H1 (cell line): ENCODE results near the gene DUSP9. TPM values are rescaled to one million over a fixed set of nuclear protein-coding genes. Genes with fewer than 3 reads are reported as not detected.

Experiments
- CTCF ChIA-PET: fragments of 300-600 bp; sonication (Branson Sonifier 250); formaldehyde crosslinking; loops from one replicate; lab custom pipeline; 2021; ENCODE audit not compliant: partially characterized antibody; lab: Charles Lee
- POLR2A ChIA-PET: fragments of 300-600 bp; sonication (Branson Sonifier 250); formaldehyde crosslinking; loops from one replicate; lab custom pipeline; 2021; ENCODE audit warnings: inconsistent platforms; ENCODE audit not compliant: partially characterized antibody; lab: Charles Lee
- DNase-seq, 2 experiments: peaks; one replicate each; pipeline versions ENCODE4 v3.0.0 to v3.0.0-alpha.2; 2010 to 2022; ENCODE audit warnings: low spot score in 2 of 2, low read depth in 1 of 2, mixed read lengths in 1 of 2
- FAIRE-seq: peaks from 2 replicates; lab custom pipeline; 2011; peaks lifted over from hg19 to GRCh38; lab: Jason Lieb, UNC
- H2AFZ ChIP-seq: 2 replicates; pipeline ENCODE4 v1.8.1; 2012; ENCODE audit warnings: low read length, inconsistent platforms
- H2AK5ac ChIP-seq: 2 replicates; pipeline ENCODE4 v1.6.1; 2013; ENCODE audit warnings: low read depth, low read length
- H2BK120ac ChIP-seq: replicated peaks from 2 replicates; pipeline ENCODE3; 2013; ENCODE audit warnings: low read depth, low read length, inconsistent platforms
- H2BK12ac ChIP-seq: 2 replicates; pipeline ENCODE4 v1.6.1; 2013; ENCODE audit warnings: low read depth, low read length
- H2BK15ac ChIP-seq: 2 replicates; pipeline ENCODE4 v1.6.1; 2013; ENCODE audit warnings: low read length
- H2BK20ac ChIP-seq: 2 replicates; pipeline ENCODE4 v1.6.1; 2013; ENCODE audit warnings: low read length
- H2BK5ac ChIP-seq: 2 replicates; pipeline ENCODE4 v1.6.1; 2013; ENCODE audit warnings: low read depth, low read length
- H3K14ac ChIP-seq: 2 replicates; pipeline ENCODE4 v1.6.1; 2013; ENCODE audit warnings: inconsistent platforms; ENCODE audit not compliant: insufficient read length
- H3K18ac ChIP-seq: 2 replicates; pipeline ENCODE4 v1.6.1; 2013; ENCODE audit warnings: low read length; ENCODE audit errors: extremely low read depth
- H3K23ac ChIP-seq: 2 replicates; pipeline ENCODE4 v1.6.1; 2013; ENCODE audit warnings: inconsistent platforms; ENCODE audit not compliant: insufficient read length
- H3K23me2 ChIP-seq: 2 replicates; pipeline ENCODE4 v1.6.1; 2013; ENCODE audit warnings: low read depth, low read length
- H3K27ac ChIP-seq: 2 replicates; pipeline ENCODE4 v1.6.1; 2011; ENCODE audit warnings: low read depth, low read length, inconsistent platforms
- H3K27me3 ChIP-seq, 4 experiments: replicated peaks in 1 of 4; 1 replicate in 1 of 4; 2 replicates in 3 of 4; pipeline versions ENCODE4 v1.6.1 to v1.8.1; 2011 to 2013; ENCODE audit warnings: low read length in 3 of 4, mild to moderate bottlenecking in 3 of 4, inconsistent platforms in 2 of 4, mixed read lengths in 2 of 4, moderate library complexity in 1 of 4; ENCODE audit not compliant: control insufficient read depth in 3 of 4, insufficient read depth in 3 of 4; ENCODE audit errors: extremely low read depth in 1 of 4
- H3K36me3 ChIP-seq, 4 experiments: 2 replicates each; pipeline versions ENCODE4 v1.6.1 to v1.8.1; 2011 to 2013; ENCODE audit warnings: mild to moderate bottlenecking in 4 of 4, low read length in 3 of 4, moderate library complexity in 2 of 4, control low read depth in 1 of 4, inconsistent platforms in 1 of 4; ENCODE audit not compliant: insufficient read depth in 4 of 4, control insufficient read depth in 2 of 4
- H3K4ac ChIP-seq: replicated peaks from 2 replicates; pipeline ENCODE3; 2013; ENCODE audit warnings: low read length, low read depth, mixed read lengths, inconsistent platforms; ENCODE audit not compliant: insufficient read length
- H3K4me1 ChIP-seq, 4 experiments: replicated peaks in 1 of 4; 1 replicate in 1 of 4; 2 replicates in 3 of 4; pipeline versions ENCODE4 v1.6.1 to v1.8.1; 2011 to 2013; ENCODE audit warnings: low read length in 3 of 4, inconsistent platforms in 2 of 4, mixed read lengths in 1 of 4; ENCODE audit not compliant: insufficient read depth in 4 of 4, control insufficient read depth in 3 of 4
- H3K4me2 ChIP-seq, 2 experiments: 2 replicates each; pipeline versions ENCODE4 v1.6.1 to v1.8.1; 2011 to 2013; ENCODE audit warnings: low read depth in 2 of 2, low read length in 2 of 2, control low read depth in 1 of 2, inconsistent platforms in 1 of 2, mild to moderate bottlenecking in 1 of 2; ENCODE audit not compliant: insufficient read depth in 1 of 2
- H3K4me3 ChIP-seq, 4 experiments: fragments of 200-600, 300-600 bp in 1 of 4; sonication (generic), shearing (Covaris generic), sonication (Bioruptor Twin) in 1 of 4; 2 replicates each; pipeline versions ENCODE4 v1.5.1 to v1.8.1; 2011 to 2016; ENCODE audit warnings: low read length in 4 of 4, low read depth in 3 of 4, control low read depth in 2 of 4, inconsistent platforms in 2 of 4, mild to moderate bottlenecking in 2 of 4, mixed read lengths in 1 of 4, moderate library complexity in 1 of 4; ENCODE audit not compliant: insufficient read depth in 2 of 4; ENCODE audit errors: extremely low read depth in 1 of 4
- H3K56ac ChIP-seq: replicated peaks from 2 replicates; pipeline ENCODE3; 2013; ENCODE audit warnings: low read depth, mild to moderate bottlenecking, mixed read lengths, low read length, inconsistent platforms; ENCODE audit not compliant: insufficient read length
- H3K79me1 ChIP-seq: 2 replicates; pipeline ENCODE4 v1.6.1; 2013; ENCODE audit warnings: low read depth, low read length, control low read depth
- H3K79me2 ChIP-seq, 2 experiments: 2 replicates each; pipeline versions ENCODE4 v1.6.1 to v1.8.1; 2012 to 2013; ENCODE audit warnings: low read length in 2 of 2, mild to moderate bottlenecking in 2 of 2, inconsistent platforms in 1 of 2; ENCODE audit not compliant: insufficient read depth in 2 of 2, control insufficient read depth in 1 of 2
- H3K9ac ChIP-seq, 4 experiments: replicated peaks in 1 of 4; 1 replicate in 1 of 4; 2 replicates in 3 of 4; pipeline versions ENCODE4 v1.6.1 to v1.8.1; 2011 to 2013; ENCODE audit warnings: low read depth in 3 of 4, low read length in 3 of 4, control low read depth in 2 of 4, mild to moderate bottlenecking in 2 of 4, moderate library complexity in 2 of 4, inconsistent platforms in 1 of 4; ENCODE audit errors: extremely low read depth in 1 of 4
- H3K9me3 ChIP-seq, 2 experiments: 2 replicates each; pipeline versions ENCODE4 v1.6.1 to v1.8.1; 2012 to 2013; ENCODE audit warnings: mild to moderate bottlenecking in 2 of 2, moderate library complexity in 2 of 2, control low read depth in 1 of 2, inconsistent platforms in 1 of 2, low read depth in 1 of 2, low read length in 1 of 2, mixed read lengths in 1 of 2; ENCODE audit not compliant: insufficient read depth in 2 of 2
- H4K20me1 ChIP-seq, 2 experiments: replicated peaks in 1 of 2; 2 replicates each; pipeline versions ENCODE3 to v1.8.1; 2011 to 2013; ENCODE audit warnings: inconsistent platforms in 2 of 2, low read length in 2 of 2, mild to moderate bottlenecking in 1 of 2; ENCODE audit not compliant: insufficient read depth in 2 of 2, control insufficient read depth in 1 of 2
- H4K5ac ChIP-seq: 2 replicates; pipeline ENCODE4 v1.6.1; 2013; ENCODE audit warnings: low read length, low read depth, mixed read lengths, inconsistent platforms; ENCODE audit not compliant: insufficient read length
- H4K8ac ChIP-seq: 2 replicates; pipeline ENCODE4 v1.8.0; 2013; ENCODE audit warnings: mild to moderate bottlenecking, moderate library complexity, low read length, inconsistent platforms; ENCODE audit not compliant: insufficient read depth; ENCODE audit errors: extremely low read depth
- H4K91ac ChIP-seq: replicated peaks from 2 replicates; pipeline ENCODE3; 2013; ENCODE audit warnings: low read length, mixed read lengths, inconsistent platforms; ENCODE audit not compliant: insufficient read length
- CBX5 ChIP-seq: fragments of 300-800, 300-1000 bp; sonication (generic); IDR thresholded peaks from 2 replicates; pipeline ENCODE4 v1.7.1; 2016; ENCODE audit warnings: antibody characterized with exemption, low read length, low read depth
- NANOG ChIP-seq: IDR thresholded peaks from 2 replicates; pipeline ENCODE4 v1.6.1; 2011; ENCODE audit warnings: low read length, low read depth, mild to moderate bottlenecking, inconsistent platforms; ENCODE audit not compliant: insufficient read depth, poor library complexity, severe bottlenecking
- POLR2AphosphoS5 ChIP-seq: IDR thresholded peaks from 2 replicates; pipeline ENCODE4 v1.6.1; 2011; ENCODE audit warnings: low read depth, low read length
- TAF1 ChIP-seq: IDR thresholded peaks from 2 replicates; pipeline ENCODE4 v1.6.1; 2011; ENCODE audit warnings: mild to moderate bottlenecking, low read depth, low read length
- ZNF274 ChIP-seq: IDR thresholded peaks from 2 replicates; pipeline ENCODE4 v1.7.0; 2012; ENCODE audit warnings: low read length, borderline replicate concordance; ENCODE audit errors: extremely low read depth
- WGBS, 2 experiments: shearing (Covaris generic) in 1 of 2; methylation state at CpG; one replicate each; pipeline versions ENCODE4 v1.1.6 to v1.1.7; 2013 to 2015; ENCODE audit warnings: low lambda C conversion rate in 2 of 2, mixed read lengths in 2 of 2, inconsistent platforms in 1 of 2, low coverage in 1 of 2, missing lambda C conversion rate in 1 of 2; ENCODE audit not compliant: insufficient replicate concordance in 2 of 2, insufficient coverage in 1 of 2, insufficient read length in 1 of 2; ENCODE audit errors: extremely low coverage in 1 of 2, missing lambda C conversion rate in 1 of 2; 5-methylcytosine and 5-hydroxymethylcytosine counted together
- polyA plus RNA-seq, 7 experiments: library from polyadenylated mRNA; depleted of rRNA in 3 of 7; stranded (reverse) in 5 of 7; unstranded in 2 of 7; fragments of >200 nt in 5 of 7; fragments of 200-250 nt in 2 of 7; gene quantifications; 1 replicate in 5 of 7; 2 replicates in 1 of 7; 4 replicates in 1 of 7; pipeline versions ENCODE4 v1.2.1 to v1.2.3, GENCODE V29; 2011 to 2013; ENCODE audit warnings: missing spikeins in 2 of 7, mixed read lengths in 2 of 7
- total RNA-seq: library from RNA; stranded (reverse); fragmentation: NEBNext Ultra II Directional; extraction: Animal tissue kit (Norgen Biotek cat#: 25700); gene quantifications from 2 replicates; pipeline ENCODE4 v1.2.1, GENCODE V29; 2021

DUSP9 gene
- total and polyA plus RNA-seq, 2 of the 8 experiments (the other 6 are each of a cell fraction or from before 2014, with no cell fraction given): 0.80 to 1.1 TPM

GRCh38 chrX:153620576-153620975 lies 26.4 kb upstream of the DUSP9 start:
- POLR2A ChIA-PET: no interaction called here
- Histone ChIP-seq H3K23me2 (no peaks in the 10 kb centered on the region), H3K23ac (no peak overlapping the region), H3K9ac (no peak overlapping the region), H3K14ac (no peak overlapping the region), H3K79me1 (no peaks in the 10 kb centered on the region), H3K4me1 (no peaks in the 10 kb centered on the region), H3K27me3 (no peaks in the 10 kb centered on the region), H4K5ac (no peak overlapping the region), H2BK5ac (no peak overlapping the region), H2BK15ac (no peak overlapping the region), H2BK12ac (no peak overlapping the region), H3K4me3 (no peak overlapping the region), H2BK20ac (no peak overlapping the region), H4K8ac (no peak overlapping the region), H3K27ac (no peak overlapping the region), H3K79me2 (no peaks in the 10 kb centered on the region), H4K20me1 (no peaks in the 10 kb centered on the region), H3K18ac (no peak overlapping the region), H4K91ac (no peak overlapping the region), H2AFZ (no peak overlapping the region), H3K4me2 (no peak overlapping the region), H3K36me3 (no peaks in the 10 kb centered on the region), H3K4ac (no peak overlapping the region), H2AK5ac (no peak overlapping the region), H3K56ac (no peak overlapping the region), H2BK120ac (no peak overlapping the region), H3K9me3 (no peaks in the 10 kb centered on the region)
- DNase-seq (no peak), FAIRE-seq (no peak)
- CTCF ChIA-PET: no interaction called here
- 87% methylated on average over 5 of the region's 5 CpGs; no CpG with 5 or more reads in 1 of the 2 experiments for WGBS, 2 experiments
- no peak for TF ChIP-seq POLR2AphosphoS5
- TF ChIP-seq NANOG: no peak
- no peak for TF ChIP-seq ZNF274
- TF ChIP-seq CBX5: no peak
- TF ChIP-seq TAF1: no peak
